Activated T-helper 1 cell treated with anti-CD3 and anti-CD28 coated beads, Interleukin-2, amount 50 U/mL, for 16 hours (primary cell): ENCODE measurements around the gene SERHL2.
"Not testable (repeated sequence)": the region's sequence is repeated elsewhere in the genome, so short reads cannot be mapped to it uniquely, and the experiment has no call there.

Experiments used
- DNase-seq, 2 donors: peaks; one replicate each; pipeline ENCODE4 v3.0.0-alpha.2; 2020; ENCODE audit warnings: low read depth in 1 of 2, low spot score in 1 of 2

SERHL2 gene

DNA sequence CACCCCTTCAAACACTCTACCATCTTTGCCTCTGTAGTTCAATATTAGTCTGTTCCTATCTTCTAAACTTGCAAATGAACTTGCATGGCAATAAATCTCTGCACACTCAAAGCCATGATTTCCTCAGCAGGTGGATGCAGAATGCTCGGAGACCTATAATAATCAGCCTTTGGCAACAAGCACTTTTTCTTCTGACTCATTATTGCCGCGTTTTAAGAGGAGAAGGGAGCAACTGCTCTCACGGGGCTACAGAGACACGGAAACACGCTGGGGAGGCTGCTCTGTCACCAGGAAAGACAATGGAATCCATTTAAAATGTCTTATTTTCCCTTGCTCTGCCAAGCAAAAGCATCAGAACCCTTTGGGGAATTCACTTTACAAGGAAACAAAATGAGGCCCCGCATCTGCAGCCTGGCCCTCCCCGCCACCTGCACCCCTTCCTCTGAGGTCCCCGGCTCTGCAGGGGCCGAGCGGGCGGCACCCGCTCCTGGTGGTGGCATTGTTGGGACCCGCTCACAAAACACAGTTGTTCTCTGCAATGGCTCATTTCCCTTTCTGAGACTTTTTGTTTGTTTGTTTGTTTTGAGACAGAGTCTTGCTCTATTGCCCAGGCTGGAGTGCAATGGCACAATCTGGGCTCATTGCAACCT lies 18.5 kb upstream of the SERHL2 start:
- not testable (repeated sequence) for DNase-seq

DNA sequence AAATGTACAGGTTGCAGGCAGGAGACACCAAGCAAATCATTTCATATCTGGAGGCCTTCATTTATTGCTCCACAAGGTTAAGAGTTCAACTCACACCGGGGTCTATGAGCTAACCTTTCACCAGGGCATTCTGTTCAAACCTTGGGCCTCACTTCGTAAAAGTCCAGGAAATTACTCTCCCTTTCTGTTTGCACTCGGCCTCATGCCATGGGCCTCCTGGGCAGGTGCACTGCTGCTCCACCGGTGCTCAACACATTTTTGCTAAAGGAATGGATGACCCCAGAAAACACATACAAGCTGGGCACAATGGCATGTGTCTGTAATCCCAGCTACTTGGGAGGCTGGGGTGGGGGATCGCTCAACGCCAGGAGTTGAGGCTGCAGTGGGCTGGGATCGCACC lies 17.6 kb upstream of the SERHL2 start:
- DNase-seq, result no peak

DNA sequence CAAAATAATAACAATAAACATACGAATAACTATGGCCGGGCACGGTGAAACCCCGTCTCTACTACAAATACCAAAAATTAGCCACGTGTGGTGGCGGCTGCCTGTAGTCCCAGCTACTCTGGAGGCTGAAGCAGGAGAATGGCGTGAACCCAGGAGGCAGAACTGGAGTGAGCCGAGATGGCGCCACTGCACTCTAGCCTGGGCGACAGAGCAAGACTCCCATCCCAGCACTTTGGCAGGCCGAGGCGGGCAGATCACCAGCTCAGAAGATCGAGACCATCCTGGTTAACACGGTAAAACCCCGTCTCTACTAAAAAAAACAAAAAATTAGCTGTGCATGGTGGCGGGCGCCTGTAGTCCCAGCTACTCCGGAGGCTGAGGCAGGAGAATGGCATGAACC lies 17.1 kb upstream of the SERHL2 start:
- not testable (repeated sequence) for DNase-seq

DNA sequence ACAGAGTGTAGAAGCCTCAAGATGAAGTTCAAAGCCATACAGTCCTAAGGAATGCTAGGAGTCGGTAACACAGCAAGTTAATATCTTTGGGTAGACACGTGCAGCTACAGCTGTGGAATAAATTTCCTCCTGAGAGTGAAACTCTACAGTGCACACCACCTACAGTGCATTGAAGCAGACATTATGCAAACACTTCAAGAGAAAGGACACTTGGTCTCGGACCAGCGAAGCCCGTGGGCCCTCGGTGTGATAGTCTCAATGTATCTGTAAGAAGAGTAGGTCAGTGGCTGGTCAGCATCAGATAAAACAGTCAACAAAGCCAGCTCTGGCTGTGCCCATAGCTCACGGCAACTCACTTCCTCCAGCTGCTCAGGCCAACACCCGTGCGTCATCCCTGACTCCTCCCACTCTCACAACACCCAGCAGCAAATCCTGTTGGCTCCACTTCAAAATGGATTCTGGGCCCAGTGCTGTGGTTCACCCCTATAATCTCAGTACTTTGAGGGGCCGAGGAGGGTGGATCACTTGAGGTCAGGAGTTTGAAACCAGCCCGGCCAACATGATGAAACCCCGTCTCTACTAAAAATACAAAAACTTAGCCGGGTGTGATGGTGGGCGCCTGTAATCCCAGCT lies 16.4 kb upstream of the SERHL2 start:
- not testable (repeated sequence) for DNase-seq

DNA sequence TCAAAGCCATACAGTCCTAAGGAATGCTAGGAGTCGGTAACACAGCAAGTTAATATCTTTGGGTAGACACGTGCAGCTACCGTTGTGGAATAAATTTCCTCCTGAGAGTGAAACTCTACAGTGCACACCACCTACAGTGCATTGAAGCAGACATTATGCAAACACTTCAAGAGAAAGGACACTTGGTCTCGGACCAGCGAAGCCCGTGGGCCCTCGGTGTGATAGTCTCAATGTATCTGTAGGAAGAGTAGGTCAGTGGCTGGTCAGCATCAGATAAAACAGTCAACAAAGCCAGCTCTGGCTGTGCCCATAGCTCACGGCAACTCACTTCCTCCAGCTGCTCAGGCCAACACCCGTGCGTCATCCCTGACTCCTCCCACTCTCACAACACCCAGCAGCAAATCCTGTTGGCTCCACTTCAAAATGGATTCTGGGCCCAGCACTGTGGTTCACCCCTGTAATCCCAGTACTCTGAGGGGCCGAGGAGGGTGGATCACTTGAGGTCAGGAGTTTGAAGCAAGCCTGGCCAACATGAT lies 14.5 kb upstream of the SERHL2 start:
- not testable (repeated sequence) for DNase-seq

DNA sequence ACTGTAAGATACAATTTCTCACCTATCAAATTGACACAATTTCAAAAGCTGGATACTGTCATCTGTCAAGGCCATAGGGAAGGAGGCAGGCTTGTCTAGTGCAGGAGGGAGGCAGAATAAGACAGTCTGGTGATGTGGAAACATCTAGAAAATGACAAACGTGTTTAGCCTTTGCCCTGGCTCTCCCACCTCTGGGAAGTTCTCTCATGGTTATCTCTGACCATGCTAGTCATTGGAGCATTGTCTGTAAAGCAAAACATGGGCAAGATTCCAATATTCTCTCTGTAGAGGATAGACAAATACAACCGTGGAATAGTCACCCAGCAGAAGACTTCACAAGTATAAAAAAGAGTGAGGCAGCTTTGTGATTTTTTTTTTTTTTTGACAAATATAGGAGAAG lies 9.1 kb upstream of the SERHL2 start:
- no peak for DNase-seq

DNA sequence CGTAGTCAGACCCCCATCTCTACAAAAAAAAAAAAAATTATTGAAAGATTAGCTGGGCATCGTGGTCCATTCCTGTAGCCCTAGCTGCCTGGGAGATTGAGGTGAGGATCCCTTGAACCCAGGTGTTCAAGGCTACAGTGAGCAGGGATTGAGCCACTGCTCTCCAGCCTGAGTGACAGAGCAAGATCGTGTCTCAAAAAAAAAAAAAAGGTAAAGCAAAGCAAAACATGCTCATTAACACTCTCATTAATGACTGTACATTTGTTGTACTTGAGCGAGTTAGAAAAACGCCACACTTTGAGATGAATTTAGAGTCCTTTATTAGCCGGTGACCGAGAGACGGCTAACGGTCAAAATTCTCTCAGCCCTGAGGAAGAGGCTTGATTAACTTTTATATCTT lies 6.2 kb upstream of the SERHL2 start:
- no peak for DNase-seq

DNA sequence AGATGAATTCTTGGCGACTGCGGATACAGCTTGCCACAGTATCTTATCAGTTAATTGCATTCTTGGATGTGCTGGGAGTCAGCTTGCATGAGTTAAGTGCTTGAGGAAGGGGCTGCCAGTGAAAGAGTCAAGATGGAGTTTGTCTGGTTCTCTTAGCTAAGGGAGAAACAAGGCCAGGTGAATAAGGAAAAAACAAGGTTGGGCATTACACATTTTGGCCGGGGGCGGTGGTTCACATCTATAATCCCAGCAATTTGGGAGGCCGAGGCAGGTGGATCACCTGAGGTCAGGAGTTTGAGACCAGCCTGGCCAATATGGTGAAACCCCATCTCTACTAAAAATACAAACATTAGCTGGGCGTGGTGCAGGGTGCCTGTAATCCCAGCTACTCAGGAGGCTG lies 5.6 kb upstream of the SERHL2 start:
- not testable (repeated sequence) for DNase-seq

DNA sequence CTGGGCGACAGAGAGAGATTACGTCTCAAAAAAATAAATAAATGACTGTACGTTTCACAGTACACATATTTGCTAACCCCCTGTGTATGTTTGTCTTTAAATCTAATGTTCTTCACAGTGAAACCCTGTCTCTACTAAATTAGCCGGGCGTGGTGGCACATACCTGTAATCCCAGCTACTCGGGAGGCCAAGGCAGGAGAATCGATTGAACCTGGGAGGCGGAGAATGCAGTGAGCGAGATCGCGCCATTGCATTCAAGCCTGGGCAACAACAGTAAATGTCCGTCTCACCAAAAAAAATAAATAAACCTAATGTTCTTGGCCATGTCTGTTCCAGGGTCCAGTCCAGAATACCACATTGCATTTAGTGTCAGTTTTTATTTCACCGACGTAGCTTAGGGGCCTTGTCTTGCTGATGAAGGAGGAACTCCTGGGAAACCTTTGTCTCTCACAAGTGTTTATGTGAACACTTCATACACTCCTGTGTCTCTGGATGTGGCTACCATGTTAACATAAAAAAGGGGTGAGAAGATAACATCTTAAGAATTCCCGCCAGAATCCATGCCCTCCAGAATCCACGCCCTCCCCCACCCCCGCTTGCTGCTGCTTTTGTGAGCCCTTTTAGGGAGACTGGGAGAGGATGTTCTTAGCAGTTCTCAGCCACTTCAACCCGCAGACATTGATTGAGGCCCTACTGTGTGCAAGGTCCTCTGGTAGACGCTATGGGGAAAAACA lies 5.0 kb upstream of the SERHL2 start:
- DNase-seq, result no peak

DNA sequence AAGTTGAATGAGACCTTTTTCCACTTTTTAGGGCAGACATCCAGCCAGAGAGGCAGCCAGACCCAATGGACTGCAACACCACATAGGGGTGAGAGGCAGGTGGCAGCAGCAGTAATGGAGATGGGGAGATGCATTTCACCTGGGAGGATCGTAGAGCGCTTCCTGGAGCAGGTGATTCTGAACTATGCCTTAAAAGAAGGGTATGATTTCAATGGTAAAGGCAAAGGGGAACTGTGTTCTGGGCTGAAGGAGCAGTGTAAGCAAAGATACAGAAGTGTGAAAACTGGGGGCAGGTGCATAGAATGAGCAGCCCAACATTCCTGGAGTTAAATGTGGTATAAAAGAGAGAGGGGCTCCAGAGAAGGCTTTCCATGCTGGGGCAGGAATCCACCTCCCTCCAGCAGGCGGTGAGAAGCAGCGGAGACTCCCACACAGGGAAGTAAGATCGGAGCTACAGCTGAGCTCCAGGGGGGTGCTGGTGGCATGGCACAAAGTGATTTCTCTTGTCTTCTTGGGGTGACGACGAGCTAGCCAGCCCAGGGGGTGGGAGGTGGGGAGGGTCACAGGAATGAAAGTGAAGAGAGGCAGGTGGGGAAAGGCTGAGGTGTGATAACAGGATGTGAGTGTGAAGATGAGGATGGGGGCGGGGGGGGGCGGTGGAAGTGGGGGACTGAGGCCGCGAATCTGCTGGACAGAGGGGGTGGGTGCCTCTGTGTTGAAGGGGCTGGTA lies 4.3 kb upstream of the SERHL2 start:
- no peak for DNase-seq

DNA sequence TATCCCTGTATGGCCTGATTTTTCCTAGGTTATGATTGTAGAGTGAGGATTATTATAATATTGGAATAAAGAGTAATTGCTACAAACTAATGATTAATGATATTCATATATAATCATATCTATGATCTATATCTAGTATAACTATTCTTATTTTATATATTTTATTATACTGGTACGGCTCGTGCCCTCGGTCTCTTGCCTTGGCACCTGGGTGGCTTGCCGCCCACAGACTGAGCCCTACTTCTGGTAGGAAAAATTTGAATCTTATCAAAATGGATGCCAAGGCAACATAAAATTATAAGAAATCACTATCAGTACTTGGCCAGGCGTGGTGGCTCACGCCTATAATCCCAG lies 1.5 kb upstream of the SERHL2 start:
- DNase-seq, result not testable (repeated sequence)

DNA sequence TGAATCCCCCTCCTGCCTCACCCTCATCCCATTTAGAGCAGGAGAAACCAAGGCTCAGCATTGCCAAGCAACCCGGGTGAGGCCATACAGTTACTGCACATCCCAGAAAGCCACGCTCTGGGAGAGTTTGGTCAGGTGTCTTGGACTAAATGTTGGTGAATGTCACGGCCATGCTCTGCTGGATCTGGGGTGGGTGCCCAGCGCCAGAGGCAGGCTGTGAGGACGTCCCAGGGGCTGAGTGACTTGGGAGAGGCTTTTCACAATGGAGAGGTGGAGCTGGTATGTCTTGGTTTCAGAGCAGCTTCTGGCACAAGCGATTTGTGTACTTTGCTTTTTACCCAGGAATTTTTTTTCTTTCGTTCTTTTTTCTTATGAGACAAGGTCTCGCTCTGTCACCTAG lies 6.6 kb downstream of the SERHL2 start:
- DNase-seq, result no peak

DNA sequence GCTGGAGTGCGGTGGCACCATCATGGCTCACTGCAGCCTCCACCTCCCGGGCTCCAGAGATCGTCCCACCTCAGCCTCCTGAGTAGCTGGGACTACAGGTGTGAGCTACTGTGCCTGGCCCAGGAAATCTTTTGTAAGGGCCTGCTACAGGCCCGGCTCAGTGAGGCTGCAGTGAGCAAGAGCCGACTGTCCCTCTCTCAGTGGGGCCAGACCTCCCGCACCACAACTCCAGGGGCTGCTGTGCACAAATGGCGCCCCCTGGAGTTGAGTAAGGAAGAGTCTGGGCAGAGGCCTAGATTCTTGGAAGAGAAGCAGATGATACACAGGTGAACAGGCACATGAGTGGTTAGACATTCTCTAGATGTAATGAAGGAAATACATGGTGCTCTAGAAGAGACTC lies 7.0 kb downstream of the SERHL2 start:
- no peak for DNase-seq

DNA sequence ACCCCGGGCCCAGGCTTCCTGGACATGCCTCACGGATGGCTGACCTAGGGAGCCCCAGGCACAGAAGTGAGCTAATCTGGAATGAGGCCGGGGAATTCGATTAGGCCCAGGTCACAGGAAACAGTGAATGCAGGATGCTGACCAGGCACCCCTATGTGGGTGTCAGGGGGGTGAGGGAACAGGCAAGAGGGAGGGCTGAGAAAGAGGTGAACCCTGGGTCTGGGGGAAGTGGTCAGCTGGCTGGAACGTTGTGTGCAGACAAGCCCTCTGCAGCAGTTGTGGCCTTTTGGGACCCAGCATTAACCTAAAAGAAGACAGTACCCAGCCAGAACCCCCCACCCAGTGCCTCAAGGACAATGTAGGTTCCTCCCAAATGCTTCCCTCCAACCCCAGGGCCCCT lies 8.1 kb downstream of the SERHL2 start:
- no peak for DNase-seq

DNA sequence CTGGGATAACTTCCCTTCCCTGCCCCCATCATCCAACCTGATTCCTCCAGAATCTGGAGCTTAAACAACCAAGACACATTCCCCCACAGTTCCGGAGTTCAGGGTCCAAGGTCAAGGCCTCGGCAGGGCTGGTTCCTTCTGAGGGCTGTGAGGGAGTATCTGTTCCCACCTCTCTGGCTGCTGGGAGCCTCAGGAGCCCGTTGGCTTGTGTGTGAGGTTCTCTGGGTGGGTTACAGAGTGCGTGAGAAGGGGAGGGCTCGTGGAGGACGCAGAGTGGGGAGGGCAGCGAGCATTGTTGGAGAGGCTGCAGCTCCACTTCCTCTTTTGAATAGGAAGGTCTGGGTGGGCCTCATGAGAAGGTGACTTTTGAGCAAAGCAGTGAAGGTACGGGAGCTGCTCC lies 8.5 kb downstream of the SERHL2 start:
- DNase-seq, result no peak

DNA sequence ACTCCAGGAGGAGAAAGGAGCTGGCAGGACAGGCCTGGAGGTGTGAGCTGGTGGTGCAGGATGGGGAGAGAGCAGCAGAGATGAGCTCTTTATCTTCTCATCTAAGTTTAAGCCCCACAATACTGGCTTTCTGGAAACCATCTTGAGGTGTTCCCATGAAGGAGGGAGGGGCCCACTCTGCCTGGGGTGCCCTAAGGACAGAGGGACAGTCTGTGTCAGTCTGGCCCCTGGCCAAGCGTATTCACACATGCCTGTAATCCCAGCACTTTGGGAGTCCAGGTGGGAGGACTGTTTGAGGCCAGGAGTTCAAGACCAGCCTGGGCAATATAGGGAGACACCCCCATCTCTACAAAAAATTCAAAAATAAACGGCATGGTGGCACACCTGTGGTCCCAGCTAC lies 8.9 kb downstream of the SERHL2 start:
- no peak for DNase-seq

DNA sequence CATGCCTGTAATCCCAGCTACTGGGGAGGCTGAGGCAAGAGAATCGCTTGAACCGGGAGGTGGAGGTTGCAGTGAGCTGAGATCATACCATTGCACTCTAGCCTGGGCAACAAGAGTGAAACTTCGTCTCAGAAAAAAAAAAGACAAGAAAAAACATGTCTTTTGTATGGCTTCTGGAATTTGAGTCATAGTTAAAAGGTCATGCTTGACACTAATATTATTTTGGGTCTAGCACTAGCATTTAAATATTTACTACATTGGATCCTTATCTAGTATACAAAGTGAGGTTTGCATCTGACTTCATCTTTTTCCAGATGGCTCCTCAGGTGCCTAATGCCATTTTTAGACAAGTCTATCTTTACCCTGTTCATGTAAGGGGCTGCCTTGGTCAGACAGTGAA lies 10.2 kb downstream of the SERHL2 start:
- DNase-seq, result not testable (repeated sequence)

DNA sequence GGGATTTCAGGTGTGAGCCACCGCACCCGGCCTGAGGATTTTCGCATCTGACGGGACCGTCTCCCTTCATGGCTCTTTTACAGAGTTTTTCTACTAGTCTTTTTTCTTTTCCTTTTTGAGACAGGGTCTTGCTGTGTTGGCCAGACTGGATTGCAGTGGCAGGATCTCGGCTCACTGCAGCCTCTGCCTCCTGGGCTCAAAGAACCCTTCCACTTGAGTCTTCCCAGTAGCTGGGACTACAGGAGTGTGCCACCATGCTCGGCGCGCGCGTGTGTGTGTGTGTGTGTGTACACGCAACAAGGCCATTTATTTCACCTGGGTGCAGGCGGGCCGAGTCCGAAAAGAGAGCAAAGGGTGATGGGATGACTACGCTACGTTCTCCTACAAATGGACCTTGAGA lies 10.9 kb downstream of the SERHL2 start:
- no peak for DNase-seq

DNA sequence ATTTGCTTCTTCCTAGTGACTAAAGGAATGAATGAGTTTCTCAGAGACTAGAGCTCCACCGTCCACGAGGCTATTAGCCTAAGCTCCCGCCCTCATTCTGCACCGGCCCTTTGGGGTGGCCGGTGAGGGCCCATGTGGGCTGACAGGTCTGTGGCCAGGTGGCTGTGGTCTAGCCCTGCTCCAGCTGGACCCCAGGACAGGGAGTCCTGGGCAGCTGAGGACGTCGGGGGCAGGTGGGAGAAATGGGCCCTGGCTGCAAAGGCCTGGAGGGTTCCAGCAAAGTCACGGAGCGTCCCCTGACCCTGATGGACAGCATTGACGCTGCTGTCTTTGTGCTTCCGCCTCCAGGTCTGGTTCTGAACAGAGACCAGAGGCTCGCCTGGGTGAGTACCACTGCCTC lies 12.2 kb downstream of the SERHL2 start:
- DNase-seq, result no peak

DNA sequence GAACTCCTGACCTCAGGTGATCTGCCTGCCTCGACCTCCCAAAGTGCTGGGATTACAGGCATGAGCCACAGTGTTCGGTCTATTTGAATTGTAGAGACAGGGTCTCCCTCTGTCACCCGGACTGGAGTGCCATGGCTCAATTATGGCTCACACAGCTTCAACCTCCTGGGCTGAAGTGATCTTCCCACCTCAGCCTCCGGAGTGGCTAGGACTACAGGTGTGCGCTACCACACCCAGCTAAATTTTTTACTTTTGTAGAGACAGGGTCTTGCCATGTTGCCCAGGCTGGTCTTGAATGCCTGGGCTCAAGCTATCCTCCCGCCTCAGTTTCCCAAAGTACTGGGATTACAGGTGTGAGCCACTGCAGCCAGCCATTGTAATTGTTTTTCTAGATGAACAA lies 14.2 kb downstream of the SERHL2 start:
- not testable (repeated sequence) for DNase-seq

DNA sequence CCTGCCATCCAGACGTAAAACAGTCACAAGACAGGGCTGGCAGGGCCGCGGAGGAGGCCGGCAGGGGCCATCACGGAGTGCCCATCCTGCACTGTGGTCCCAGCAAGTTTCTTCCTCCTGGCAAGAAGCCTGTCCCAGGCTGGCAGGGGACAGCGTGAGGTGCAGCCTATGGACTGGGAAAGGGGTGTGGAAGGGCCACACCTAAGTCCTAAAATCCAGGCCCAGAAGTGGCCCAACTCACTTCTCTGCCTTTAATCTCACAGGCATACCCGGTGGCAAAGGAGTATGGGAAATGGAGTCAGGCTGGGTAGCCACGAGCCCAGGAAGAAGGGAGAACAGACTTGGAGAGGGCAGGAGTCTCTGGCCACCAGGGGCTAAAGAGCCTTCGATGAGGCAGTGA lies 16.8 kb downstream of the SERHL2 start:
- DNase-seq, result not testable (repeated sequence)

DNA sequence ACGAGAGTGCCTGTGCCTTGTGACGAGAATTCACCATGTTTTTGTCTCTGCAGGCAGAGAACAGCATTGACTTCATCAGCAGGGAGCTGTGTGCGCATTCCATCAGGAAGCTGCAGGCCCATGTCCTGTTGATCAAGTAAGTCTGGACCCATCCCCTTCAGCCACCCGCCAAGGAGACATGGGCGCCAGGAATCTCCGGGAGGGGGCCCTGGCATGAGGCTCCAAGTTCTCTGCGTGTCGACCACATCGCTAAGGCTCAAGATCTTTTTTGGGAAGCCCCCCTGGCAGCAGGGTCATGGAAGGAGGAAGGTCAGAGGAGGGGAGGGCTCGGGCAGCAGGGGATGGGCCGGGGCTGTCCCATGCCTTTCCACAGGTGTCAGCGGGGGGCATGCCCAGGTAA lies 17.3 kb downstream of the SERHL2 start:
- DNase-seq, result not testable (repeated sequence)
